Thyroid gland (tissue), 4 donors: Measurements from ENCODE around the gene TOR3A. TPM values are rescaled to one million over a fixed set of nuclear protein-coding genes. Genes with fewer than 3 reads are reported as not detected.

ENCODE experiments used
- DNase-seq, 2 donors: peaks; one replicate each; pipeline ENCODE4 v3.0.0-alpha.2; 2019
- H3K27ac ChIP-seq, 3 donors: fragments of 200-600 bp; sonication (generic); 1 replicate in 2 of 3; 2 replicates in 1 of 3; pipeline ENCODE4 v1.5.1; 2016 to 2019; ENCODE audit warnings: mild to moderate bottlenecking in 1 of 3, moderate library complexity in 1 of 3
- H3K27me3 ChIP-seq: fragments of 200-600 bp; sonication (generic); one replicate; pipeline ENCODE4 v1.5.1; 2019
- H3K36me3 ChIP-seq, 2 donors: fragments of 200-600 bp; sonication (generic); one replicate each; pipeline ENCODE4 v1.5.1; 2016 to 2019
- H3K4me1 ChIP-seq, 2 donors: fragments of 200-600 bp; sonication (generic); one replicate each; pipeline ENCODE4 v1.5.1; 2017 to 2019
- H3K4me3 ChIP-seq, 3 donors: fragments of 200-600 bp; sonication (generic); replicated peaks in 1 of 3; 1 replicate in 2 of 3; 2 replicates in 1 of 3; pipeline ENCODE4 v1.5.1; 2016; ENCODE audit warnings: mild to moderate bottlenecking in 1 of 3
- H3K9me3 ChIP-seq: fragments of 200-600 bp; sonication (generic); one replicate; pipeline ENCODE4 v1.5.1; 2017
- POLR2A ChIP-seq, 2 donors: fragments of 450-650 bp; IDR thresholded peaks; one replicate each; pipeline ENCODE4 v1.6.1; 2017; ENCODE audit warnings: antibody characterized with exemption in 2 of 2, mild to moderate bottlenecking in 2 of 2, moderate library complexity in 1 of 2
- WGBS, 2 donors: methylation state at CpG; one replicate each; pipeline ENCODE4 v1.1.5; 2017; 5-methylcytosine and 5-hydroxymethylcytosine counted together
- intact Hi-C: fragments of 100-400 bp; cut with DNase I; formaldehyde crosslinking; loops from one replicate; pipeline ENCODE4 v1.15.1; 2023
- total RNA-seq, 4 donors: library from RNA; depleted of rRNA; stranded (reverse); fragments of >200 nt; gene quantifications; one replicate each; pipeline ENCODE4 v1.2.3, GENCODE V29; 2016
- TF ChIP-seq, protein P1 (sequence below), 6 experiments: fragments of 200-600 bp in 3 of 6; fragments of 450-650 bp in 3 of 6; sonication (generic) in 3 of 6; IDR thresholded peaks; one replicate each; pipeline ENCODE4 v1.5.1; 2016 to 2019; ENCODE audit warnings: antibody characterized with exemption in 6 of 6, mild to moderate bottlenecking in 2 of 6, inconsistent platforms in 1 of 6, moderate library complexity in 1 of 6

Gene TOR3A
- total RNA-seq, 4 donors from 2014 or later = 30.0 to 57.4 (median 45.2) TPM

DNA sequence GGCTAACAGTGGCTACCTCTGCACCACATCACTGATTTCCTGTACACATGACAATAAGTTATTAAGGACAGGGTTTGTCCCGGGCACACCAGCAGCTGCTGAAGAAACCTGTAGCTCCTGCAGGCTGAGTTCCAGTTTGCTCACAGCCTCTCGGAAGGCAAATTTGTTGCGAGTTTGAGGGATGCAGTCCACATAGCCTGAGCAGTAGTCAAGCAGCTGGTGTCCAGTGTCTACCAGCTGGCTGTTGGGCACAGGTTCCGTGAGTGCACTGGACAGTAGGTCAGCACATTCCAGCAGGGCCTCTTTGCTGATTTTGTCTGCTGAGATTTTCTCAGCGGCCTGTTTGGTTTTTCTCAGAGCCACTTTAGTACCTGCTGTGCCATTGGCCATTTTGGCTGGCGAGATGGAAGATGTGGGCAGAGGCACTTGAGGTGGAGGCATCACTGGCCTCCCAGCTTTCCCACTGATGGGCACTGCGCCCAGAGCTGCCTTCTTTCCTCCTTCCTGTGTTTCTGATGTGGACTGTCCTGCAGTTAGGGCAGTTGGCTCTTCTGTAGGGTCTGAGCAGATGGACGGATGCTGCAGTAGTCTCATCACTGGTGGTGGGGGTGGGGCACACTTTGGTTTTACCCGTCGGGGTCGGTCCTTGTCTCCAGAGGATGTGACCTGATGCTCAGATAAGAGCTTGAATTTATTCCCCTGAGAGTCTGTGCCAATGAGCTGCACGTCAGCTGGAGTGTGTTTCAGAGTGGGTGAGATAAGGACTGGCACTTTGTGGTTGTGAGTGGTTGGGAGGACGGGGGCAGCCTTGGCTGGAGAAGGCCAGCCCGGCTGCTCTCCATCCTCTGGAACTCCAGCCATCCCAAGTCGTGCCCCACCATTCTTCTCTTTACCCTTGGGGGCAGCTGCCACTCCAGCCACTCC is 26.1 kb downstream of the TOR3A start:
- H3K27ac ChIP-seq = no peak overlapping the region
- H3K4me1 ChIP-seq = no peaks in the 10 kb centered on the region
- no peak for DNase-seq
- 91 to 93% methylated on average over 13 to 15 of the region's 15 CpGs for WGBS, 2 donors
- H3K9me3 ChIP-seq = no peaks in the 10 kb centered on the region
- peaks cover 35 to 41% of the 10 kb centered on the region in 2 donors for H3K36me3 ChIP-seq
- intact Hi-C loops = no loop called here
- TF ChIP-seq POLR2A (IDR thresholded peaks at IDR 0.05) = no peak
- no peaks in the 10 kb centered on the region for H3K27me3 ChIP-seq
- H3K4me3 ChIP-seq = no peak overlapping the region

DNA sequence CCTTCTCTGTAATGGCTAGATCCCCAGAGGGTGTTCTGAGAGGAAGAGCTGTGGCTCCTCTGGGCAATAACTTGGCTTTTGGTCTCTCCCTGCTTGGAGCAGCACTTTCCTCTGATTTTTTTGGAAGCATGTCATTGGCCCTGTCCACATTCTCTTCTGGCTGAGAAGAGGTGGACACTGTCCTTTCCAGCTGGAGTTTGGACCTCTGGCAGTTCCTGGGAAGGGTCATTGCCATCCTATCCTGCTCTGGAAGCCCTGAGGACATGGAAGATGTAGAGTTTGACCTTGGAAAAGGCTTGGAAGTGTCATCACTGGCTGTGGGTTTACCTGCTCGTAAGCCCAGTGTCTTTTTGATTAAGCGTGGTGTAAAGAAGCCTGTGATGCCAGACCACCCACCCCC is 26.8 kb downstream of the TOR3A start:
- WGBS, 2 donors = 95 to 100% methylated on average over 2 of the region's 2 CpGs
- Histone ChIP-seq H3K27ac (no peak overlapping the region), H3K27me3 (no peaks in the 10 kb centered on the region), H3K4me3 (no peak overlapping the region), H3K9me3 (no peaks in the 10 kb centered on the region), H3K36me3 (peaks cover 35 to 41% of the 10 kb centered on the region in 2 donors), H3K4me1 (no peaks in the 10 kb centered on the region)
- intact Hi-C loops = no loop called here
- TF ChIP-seq, protein P1, sequence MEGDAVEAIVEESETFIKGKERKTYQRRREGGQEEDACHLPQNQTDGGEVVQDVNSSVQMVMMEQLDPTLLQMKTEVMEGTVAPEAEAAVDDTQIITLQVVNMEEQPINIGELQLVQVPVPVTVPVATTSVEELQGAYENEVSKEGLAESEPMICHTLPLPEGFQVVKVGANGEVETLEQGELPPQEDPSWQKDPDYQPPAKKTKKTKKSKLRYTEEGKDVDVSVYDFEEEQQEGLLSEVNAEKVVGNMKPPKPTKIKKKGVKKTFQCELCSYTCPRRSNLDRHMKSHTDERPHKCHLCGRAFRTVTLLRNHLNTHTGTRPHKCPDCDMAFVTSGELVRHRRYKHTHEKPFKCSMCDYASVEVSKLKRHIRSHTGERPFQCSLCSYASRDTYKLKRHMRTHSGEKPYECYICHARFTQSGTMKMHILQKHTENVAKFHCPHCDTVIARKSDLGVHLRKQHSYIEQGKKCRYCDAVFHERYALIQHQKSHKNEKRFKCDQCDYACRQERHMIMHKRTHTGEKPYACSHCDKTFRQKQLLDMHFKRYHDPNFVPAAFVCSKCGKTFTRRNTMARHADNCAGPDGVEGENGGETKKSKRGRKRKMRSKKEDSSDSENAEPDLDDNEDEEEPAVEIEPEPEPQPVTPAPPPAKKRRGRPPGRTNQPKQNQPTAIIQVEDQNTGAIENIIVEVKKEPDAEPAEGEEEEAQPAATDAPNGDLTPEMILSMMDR (IDR thresholded peaks at IDR 0.05) = no peak
- TF ChIP-seq POLR2A (IDR thresholded peaks at IDR 0.05) = no peak
- DNase-seq = no peak

DNA sequence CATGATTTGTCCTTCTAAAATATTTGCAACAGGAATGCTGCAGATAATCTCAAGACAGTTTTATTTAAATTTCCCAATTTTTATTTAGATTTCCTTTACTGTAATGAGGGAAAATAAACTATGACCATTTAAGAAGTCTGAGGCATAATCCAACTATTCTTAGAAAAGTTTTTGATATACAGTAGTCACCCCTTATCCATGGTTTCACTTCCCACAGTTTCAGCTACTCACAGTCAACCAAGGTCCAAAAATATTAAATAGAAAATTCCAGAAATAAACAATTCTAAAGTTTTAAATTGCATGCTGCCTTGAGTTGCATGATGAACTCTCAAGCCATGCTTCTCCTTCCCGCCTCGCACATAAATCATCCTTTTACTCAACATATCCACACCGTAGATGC is 33.3 kb downstream of the TOR3A start:
- TF ChIP-seq, protein P1 (IDR thresholded peaks at IDR 0.05) = no peak
- TF ChIP-seq POLR2A (IDR thresholded peaks at IDR 0.05) = no peak
- no peaks in the 10 kb centered on the region for H3K27me3 ChIP-seq
- intact Hi-C loops = no loop called here
- H3K27ac ChIP-seq = no peak overlapping the region
- H3K4me1 ChIP-seq = peaks cover 0 to 5% of the 10 kb centered on the region in 2 donors
- no peaks in the 10 kb centered on the region for H3K9me3 ChIP-seq
- WGBS, 2 donors = 94 to 96% methylated on average over 3 of the region's 3 CpGs
- no peak overlapping the region for H3K4me3 ChIP-seq
- no peak for DNase-seq
- peaks cover 13 to 21% of the 10 kb centered on the region in 2 donors for H3K36me3 ChIP-seq

DNA sequence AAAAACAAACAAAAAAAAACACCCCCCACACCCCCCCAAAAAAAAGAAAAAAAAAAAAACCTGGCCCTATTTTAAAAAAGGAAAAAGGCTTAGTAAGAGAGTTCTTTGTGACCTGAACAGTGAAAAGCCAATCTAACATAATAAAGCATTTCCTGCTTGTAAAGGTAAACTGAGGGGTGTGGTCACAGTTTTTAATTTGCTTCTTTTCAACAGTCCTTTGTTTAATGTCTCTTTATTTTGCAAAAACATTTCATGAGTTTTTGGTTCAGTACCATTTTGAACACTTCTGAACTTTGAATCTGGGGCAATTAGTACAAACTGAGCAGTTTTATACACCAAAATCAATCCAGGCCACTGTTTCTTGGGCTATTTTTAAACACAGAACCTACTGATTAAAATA is 37.6 kb downstream of the TOR3A start:
- Histone ChIP-seq H3K4me3 (no peak overlapping the region), H3K9me3 (no peaks in the 10 kb centered on the region), H3K27me3 (no peaks in the 10 kb centered on the region), H3K27ac (peak overlapping the region in 1 of 3 donors; percentile 13), H3K4me1 (peaks cover 0 to 5% of the 10 kb centered on the region in 2 donors), H3K36me3 (peaks cover 5% of the 10 kb centered on the region in 2 donors)
- intact Hi-C loops = no loop called here
- no peak for TF ChIP-seq POLR2A (IDR thresholded peaks at IDR 0.05)
- TF ChIP-seq, protein P1 (IDR thresholded peaks at IDR 0.05) = no peak
- DNase-seq = no peak

DNA sequence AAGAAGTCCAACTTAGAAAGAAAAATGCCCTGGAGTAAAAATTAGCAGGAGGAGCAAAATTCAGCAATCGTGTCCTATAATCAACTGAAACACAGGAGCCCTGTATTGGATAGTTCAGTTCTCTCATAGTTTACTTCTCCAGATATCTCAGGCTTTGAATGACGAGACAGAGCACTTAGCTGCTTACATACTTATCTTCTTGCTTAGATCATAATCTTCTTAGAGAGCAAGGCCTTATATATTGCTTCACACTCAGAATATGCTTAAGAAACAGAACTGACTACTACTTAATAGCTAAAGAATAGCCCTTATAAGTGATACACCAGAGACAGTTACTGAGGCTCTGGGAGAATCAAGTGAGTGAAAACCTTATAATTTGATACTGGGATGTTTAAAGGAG is 38.9 kb downstream of the TOR3A start:
- Histone ChIP-seq H3K36me3 (peaks cover 5% of the 10 kb centered on the region in 2 donors), H3K4me1 (peaks cover 0 to 5% of the 10 kb centered on the region in 2 donors), H3K9me3 (no peaks in the 10 kb centered on the region), H3K4me3 (no peak overlapping the region), H3K27ac (peak overlapping the region in 1 of 3 donors; percentile 7), H3K27me3 (no peaks in the 10 kb centered on the region)
- intact Hi-C loops = loop anchor here (10.0 kb wide), 1 partner anchor 74 kb away; no protein-coding TSS in a partner anchor
- WGBS, 2 donors = 95 to 97% methylated on average over 2 of the region's 2 CpGs
- no peak for TF ChIP-seq POLR2A (IDR thresholded peaks at IDR 0.05)
- TF ChIP-seq, protein P1 (IDR thresholded peaks at IDR 0.05) = no peak
- DNase-seq = no peak
